DND-41 (cell line): Measurements from ENCODE around the gene STAG1.

ENCODE experiments used
- CTCF ChIP-seq: IDR thresholded peaks from 2 replicates; pipeline ENCODE4 v1.5.1; 2012; ENCODE audit warnings: borderline replicate concordance, low read length, moderate library complexity, mild to moderate bottlenecking; ENCODE audit not compliant: poor library complexity, severe bottlenecking; ENCODE audit errors: extremely low read depth
- EZH2 ChIP-seq: IDR thresholded peaks from 3 replicates; pipeline ENCODE4 v1.6.1; 2012; ENCODE audit warnings: borderline replicate concordance, low read depth, mild to moderate bottlenecking, moderate library complexity, low read length, inconsistent platforms; ENCODE audit not compliant: severe bottlenecking

- TF ChIP-seq CTCF (no peak), EZH2 (no peak)
Measured at GRCh38 chr3:136428167-136428566, 324.0 kb downstream of the STAG1 start.
